Stimulated activated CD8-positive, alpha-beta memory T cell treated with anti-CD3 and anti-CD28 coated beads, Interleukin-15, amount 100 ng/mL, for 24 hours (primary cell): ENCODE results near the gene TTC31.
A peak's percentile ranks its signal among the peaks of the same experiment; 100 is the strongest.

Experiments
- DNase-seq: peaks from one replicate; pipeline ENCODE4 v3.0.0-alpha.2; 2020; ENCODE audit warnings: low read depth

TTC31 gene

GRCh38 chr2:74505448-74506246 is 22.8 kb downstream of the TTC31 start:
- DNase-seq: no peak

- peak; percentile 95 for DNase-seq
Observed at GRCh38 chr2:74507145-74507925, 24.5 kb downstream of the TTC31 start, which contains the start of gene PCGF1. Gene PCGF1, minus strand, starts transcription at chr2:74507695. Its CDS starts 27 bp downstream, at chr2:74507668.

- no peak for DNase-seq
Observed at GRCh38 chr2:74507926-74508520, 25.1 kb downstream of the TTC31 start.

- no peak for DNase-seq
Observed at GRCh38 chr2:74510272-74510671, 27.4 kb downstream of the TTC31 start.

- no peak for DNase-seq
Observed at GRCh38 chr2:74511104-74511989, 28.5 kb downstream of the TTC31 start.

- DNase-seq: no peak
Observed at GRCh38 chr2:74512744-74513604, 30.1 kb downstream of the TTC31 start.

- no peak for DNase-seq
Observed at GRCh38 chr2:74513605-74514367, 30.9 kb downstream of the TTC31 start.

- no peak for DNase-seq
Observed at GRCh38 chr2:74514368-74515270, 31.7 kb downstream of the TTC31 start, which contains the start of gene TLX2. Gene TLX2, plus strand, starts transcription at chr2:74514450. Its CDS starts 357 bp downstream, at chr2:74514807.

GRCh38 chr2:74515271-74515980 is 32.5 kb downstream of the TTC31 start:
- DNase-seq: no peak

GRCh38 chr2:74515981-74516633 is 33.2 kb downstream of the TTC31 start:
- no peak for DNase-seq

GRCh38 chr2:74516650-74517049 is 33.8 kb downstream of the TTC31 start:
- DNase-seq: no peak

GRCh38 chr2:74522516-74522915 is 39.6 kb downstream of the TTC31 start:
- no peak for DNase-seq

- no peak for DNase-seq
Observed at GRCh38 chr2:74524005-74524404, 41.1 kb downstream of the TTC31 start.

- no peak for DNase-seq
Observed at GRCh38 chr2:74524955-74525716, 42.3 kb downstream of the TTC31 start.

- DNase-seq: no peak
Observed at GRCh38 chr2:74525717-74526648, 43.1 kb downstream of the TTC31 start, which contains the start of gene DQX1. Gene DQX1, minus strand, starts transcription at chr2:74526231. Its CDS starts 502 bp downstream, at chr2:74525729.
